GM23338 (cell line): ENCODE measurements around the gene SGMS2. TPM values are rescaled to one million over a fixed set of nuclear protein-coding genes. Genes with fewer than 3 reads are reported as not detected.

ENCODE experiments used
- ATAC-seq: fragments of 200-7000 bp; cut with Tn5 transposase; 3 replicates; pipeline ENCODE4 v1.9.1; 2020
- DNase-seq: peaks from one replicate; pipeline ENCODE4 v3.0.0-alpha.2; 2015; ENCODE audit warnings: low spot score
- H2AFZ ChIP-seq: fragments of 200-600 bp; sonication (generic); 2 replicates; pipeline ENCODE4 v1.8.0; 2016; ENCODE audit warnings: antibody characterized with exemption, mild to moderate bottlenecking, moderate library complexity
- H3F3A ChIP-seq: fragments of 200-600 bp; sonication (generic); replicated peaks from 2 replicates; pipeline ENCODE4 v1.8.0; 2017; ENCODE audit warnings: antibody characterized with exemption, mixed run types, low read depth
- H3K27ac ChIP-seq: fragments of 200-600 bp; sonication (generic); 2 replicates; pipeline ENCODE4 v1.6.1; 2016; ENCODE audit warnings: low read depth
- H3K27me3 ChIP-seq: fragments of 200-600 bp; sonication (generic); 2 replicates; pipeline ENCODE4 v1.8.0; 2016; ENCODE audit warnings: mild to moderate bottlenecking, mixed run types, moderate library complexity; ENCODE audit not compliant: insufficient read depth
- H3K36me3 ChIP-seq: fragments of 200-600 bp; sonication (generic); 2 replicates; pipeline ENCODE4 v1.8.0; 2016; ENCODE audit warnings: mild to moderate bottlenecking; ENCODE audit not compliant: insufficient read depth
- H3K4me1 ChIP-seq: fragments of 200-600 bp; sonication (generic); 2 replicates; pipeline ENCODE4 v1.8.0; 2016; ENCODE audit warnings: mild to moderate bottlenecking, moderate library complexity; ENCODE audit not compliant: insufficient read depth
- H3K4me2 ChIP-seq: fragments of 200-600 bp; sonication (generic); 2 replicates; pipeline ENCODE4 v1.7.1; 2017; ENCODE audit warnings: mixed run types
- H3K4me3 ChIP-seq: fragments of 200-600 bp; sonication (generic); 2 replicates; pipeline ENCODE4 v1.6.1; 2016; ENCODE audit warnings: mixed run types
- H3K79me2 ChIP-seq: fragments of 200-600 bp; sonication (generic); replicated peaks from 2 replicates; pipeline ENCODE4 v1.8.0; 2017; ENCODE audit warnings: mild to moderate bottlenecking; ENCODE audit not compliant: insufficient read depth
- H3K9me2 ChIP-seq: fragments of 200-600 bp; sonication (generic); 2 replicates; pipeline ENCODE4 v1.8.0; 2017; ENCODE audit not compliant: insufficient read depth
- H4K20me1 ChIP-seq: fragments of 200-600 bp; sonication (generic); replicated peaks from 2 replicates; pipeline ENCODE4 v1.8.0; 2017; ENCODE audit warnings: mild to moderate bottlenecking; ENCODE audit not compliant: insufficient read depth
- H3K27ac Mint-ChIP-seq: 2 replicates; pipeline ENCODE4 v1.8.0; 2020; ENCODE audit warnings: inconsistent platforms, mild to moderate bottlenecking, moderate library complexity, mixed read lengths
- H3K27me3 Mint-ChIP-seq: 3 replicates; pipeline ENCODE4 v1.8.0; 2022; ENCODE audit warnings: low read depth, mild to moderate bottlenecking, moderate library complexity, mixed read lengths, inconsistent platforms; ENCODE audit not compliant: insufficient read depth, poor library complexity
- H3K36me3 Mint-ChIP-seq: 3 replicates; pipeline ENCODE4 v1.8.0; 2021; ENCODE audit warnings: low read depth, mild to moderate bottlenecking, inconsistent platforms, moderate library complexity, mixed read lengths
- H3K4me1 Mint-ChIP-seq: 3 replicates; pipeline ENCODE4 v1.8.0; 2020; ENCODE audit warnings: mild to moderate bottlenecking, inconsistent platforms, mixed read lengths
- H3K4me3 Mint-ChIP-seq: 3 replicates; pipeline ENCODE4 v1.8.0; 2021; ENCODE audit warnings: moderate library complexity, mild to moderate bottlenecking, inconsistent platforms, mixed read lengths
- H3K9me3 Mint-ChIP-seq: 3 replicates; pipeline ENCODE4 v1.8.0; 2020; ENCODE audit warnings: moderate library complexity, mild to moderate bottlenecking, inconsistent platforms, mixed read lengths
- CTCF ChIP-seq, 2 experiments: fragments of 200-600 bp in 1 of 2; sonication (generic) in 1 of 2; conservative IDR thresholded peaks; 2 replicates each; pipeline versions ENCODE4 v1.5.1 to v1.6.1; 2016 to 2017; ENCODE audit warnings: antibody characterized with exemption in 2 of 2, low read depth in 2 of 2, mild to moderate bottlenecking in 2 of 2, moderate library complexity in 1 of 2
- ETS1 ChIP-seq: IDR thresholded peaks from 2 replicates; pipeline ENCODE4 v1.6.1; 2016; ENCODE audit warnings: antibody characterized with exemption
- EZH2phosphoT487 ChIP-seq: fragments of 200-600 bp; sonication (generic); IDR thresholded peaks from one replicate; pipeline ENCODE4 v1.8.1; 2018; ENCODE audit warnings: antibody characterized with exemption; ENCODE audit not compliant: unreplicated experiment
- JUNB ChIP-seq: IDR thresholded peaks from one replicate; pipeline ENCODE4 v1.6.1; 2016; ENCODE audit warnings: antibody characterized with exemption; ENCODE audit not compliant: unreplicated experiment
- NANOG ChIP-seq: IDR thresholded peaks from 2 replicates; pipeline ENCODE4 v1.6.1; 2016; ENCODE audit warnings: antibody characterized with exemption, borderline replicate concordance
- POLR2AphosphoS5 ChIP-seq: IDR thresholded peaks from 2 replicates; pipeline ENCODE4 v1.6.1; 2016; ENCODE audit warnings: antibody characterized with exemption, low read depth
- STAT1 ChIP-seq: IDR thresholded peaks from one replicate; pipeline ENCODE4 v1.6.1; 2016; ENCODE audit warnings: antibody characterized with exemption; ENCODE audit not compliant: unreplicated experiment
- ZNF114 ChIP-seq: fragments of 250-450 bp; sonication (Bioruptor Pico); IDR thresholded peaks from 2 replicates; pipeline ENCODE4 v1.5.0; 2020; ENCODE audit warnings: mild to moderate bottlenecking, moderate library complexity
- ZNF462 ChIP-seq: fragments of 250-450 bp; sonication (Bioruptor Pico); IDR thresholded peaks from 2 replicates; pipeline ENCODE4 v1.5.0; 2020; ENCODE audit warnings: mild to moderate bottlenecking, moderate library complexity
- polyA plus RNA-seq: library from polyadenylated mRNA; unstranded; fragments of >200 nt; fragmentation: Nextera tagmentation; extraction: Ambion mirVana; gene quantifications from 2 replicates; pipeline ENCODE4 v1.2.1, GENCODE V29; 2016
- total RNA-seq: library from RNA; depleted of rRNA; stranded (reverse); fragments of >200 nt; shearing (Covaris generic); gene quantifications from 2 replicates; pipeline ENCODE4 v1.2.3, GENCODE V29; 2014

The SGMS2 gene
- total and polyA plus RNA-seq, 2 experiments from 2014 or later = 0.35 to 1.1 TPM

- TF ChIP-seq ZNF462 (CRISPR knock-in tag) = no peak
- TF ChIP-seq CTCF (conservative IDR thresholded peaks at IDR 0.05; ENCODE audit: low read depth in 2 of 2) = no peak
- no peak for TF ChIP-seq EZH2phosphoT487
- no peak for TF ChIP-seq JUNB
- no peak for TF ChIP-seq ETS1
Measured at GRCh38 chr4:107809210-107809609, 15.5 kb upstream of the SGMS2 start (continued).

GRCh38 chr4:107814758-107815157 lies 10.0 kb upstream of the SGMS2 start:
- Histone ChIP-seq H3K4me1 (no peaks in the 10 kb centered on the region), H3K4me2 (no peak overlapping the region), H3F3A (no peaks in the 10 kb centered on the region), H3K4me3 (no peak overlapping the region), H2AFZ (no peak overlapping the region), H3K36me3 (no peaks in the 10 kb centered on the region), H3K9me2 (0 out of 2 replicates have a peak, but pooled peaks cover 2% of the 10 kb centered on the region), H3K27ac (no peak overlapping the region), H3K27me3 (peaks cover 31% of the 10 kb centered on the region), H4K20me1 (no peaks in the 10 kb centered on the region), H3K79me2 (no peaks in the 10 kb centered on the region)
- no peaks in the 10 kb centered on the region for H3K36me3 Mint-ChIP-seq
- no peaks in the 10 kb centered on the region for H3K9me3 Mint-ChIP-seq
- TF ChIP-seq STAT1 (no peak), EZH2phosphoT487 (no peak), ZNF114 (CRISPR knock-in tag) (no peak), NANOG (no peak), JUNB (no peak), ETS1 (no peak), POLR2AphosphoS5 (no peak)
- H3K4me1 Mint-ChIP-seq = no peaks in the 10 kb centered on the region
- no peak for DNase-seq
- no peak overlapping the region for H3K4me3 Mint-ChIP-seq
- ATAC-seq = no peak
- H3K27ac Mint-ChIP-seq = no peak overlapping the region
- peaks cover 17% of the 10 kb centered on the region for H3K27me3 Mint-ChIP-seq
